ENCODE data around the gene LRRC51. TPM values are rescaled to one million over a fixed set of nuclear protein-coding genes. Genes with fewer than 3 reads are reported as not detected.
A peak's percentile ranks its signal among the peaks of the same experiment; 100 is the strongest.

LRRC51 gene
- total and polyA plus RNA-seq, 2 of the 4 experiments (the other 2 are of a cell fraction), result 5.3 to 5.6 TPM

GRCh38 chr11:72067266-72067665, 13.4 kb upstream of the LRRC51 start:
- ChIA-PET POLR2A (ENCODE audit: unreplicated experiment) (no interaction called here), CTCF (no interaction called here)
- 0 out of 3 replicates have a peak overlapping the region, but pooled peaks have one; percentile 29 for H2BK15ac ChIP-seq (ENCODE audit: low read depth, low read length)
- TF ChIP-seq RAD21 (IDR thresholded peaks at IDR 0.05; ENCODE audit: low read length) (no peak), SMC3 (IDR thresholded peaks at IDR 0.05; ENCODE audit: low read depth, low read length) (no peak)
- H3K14ac ChIP-seq (replicated peaks; ENCODE audit: low read depth, low read length), result peak overlapping the region; percentile 67; the same call in 1 of the 2 replicates
- H3K9me1 ChIP-seq (ENCODE audit: insufficient read depth, low read length), result peaks cover 21% of the 10 kb centered on the region
- no peaks in the 10 kb centered on the region for H3K9me3 ChIP-seq (ENCODE audit: control insufficient read depth, insufficient read depth, low read length)
- peak overlapping the region; percentile 75 for H4K5ac ChIP-seq (ENCODE audit: low read depth, low read length)
- no TSS peak for BruUV-seq (replicated peaks)
- H2BK20ac ChIP-seq (ENCODE audit: low read depth, low read length), result 0 out of 2 replicates have a peak overlapping the region, but pooled peaks have one; percentile 17
- peak overlapping the region; percentile 68; the same call in 1 of the 2 replicates for H3K18ac ChIP-seq (ENCODE audit: low read depth, low read length)
- ATAC-seq (ENCODE audit: low read depth) (no peak), DNase-seq (no peak)
- H4K8ac ChIP-seq (ENCODE audit: low read depth in 2 of 2, low read length in 2 of 2), result peak overlapping the region in 1 of 2 experiments; percentile 59; a peak in 2 of 4 replicates
- intact Hi-C loops (cut with micrococcal nuclease) (no loop called here), in situ Hi-C loops (cut with MboI; ENCODE audit: low sequenced_read_pairs) (no loop called here), dilution Hi-C loops (cut with HindIII; ENCODE audit: low sequenced_read_pairs, unreplicated experiment) (no loop called here)
- no peak overlapping the region for H2AFZ ChIP-seq (replicated peaks; ENCODE audit: low read length, poor library complexity)
- no peaks in the 10 kb centered on the region for H3K27me3 ChIP-seq (ENCODE audit: control insufficient read depth, insufficient read depth, low read length)
- H3K36me3 ChIP-seq (ENCODE audit: control insufficient read depth, insufficient read depth, low read length), result no peaks in the 10 kb centered on the region; the same call in 1 of the 2 replicates
- H2AK5ac ChIP-seq (ENCODE audit: low read depth, low read length), result no peak overlapping the region
- H2BK120ac ChIP-seq (ENCODE audit: low read depth, low read length), result no peak overlapping the region
- peak overlapping the region; percentile 33; the same call in 1 of the 2 replicates for H4K91ac ChIP-seq (ENCODE audit: insufficient read depth, low read depth, low read length)
- peak overlapping the region; percentile 31; the same call in 1 of the 2 replicates for H3K27ac ChIP-seq (ENCODE audit: insufficient read depth, low read length)
- H3K4ac ChIP-seq (ENCODE audit: low read depth, low read length), result peak overlapping the region; percentile 47; the same call in 1 of the 2 replicates
- H3K4me2 ChIP-seq (ENCODE audit: low read depth, low read length), result peak overlapping the region; percentile 83
- peak overlapping the region; percentile 18 for H2BK5ac ChIP-seq (ENCODE audit: low read depth, low read length, poor library complexity, severe bottlenecking)
- peak overlapping the region; percentile 31; the same call in 1 of the 2 replicates for H3K23ac ChIP-seq (ENCODE audit: low read depth, low read length)
- peaks cover 4% of the 10 kb centered on the region; the same call in 1 of the 2 replicates for H4K20me1 ChIP-seq (ENCODE audit: insufficient read depth, low read length)
- no peak overlapping the region for H2AK9ac ChIP-seq (replicated peaks; ENCODE audit: low read depth, low read length, poor library complexity)
- H3K9ac ChIP-seq (ENCODE audit: low read depth, low read length), result no peak overlapping the region; the same call in 1 of the 2 replicates
- no peak overlapping the region for H3K56ac ChIP-seq (ENCODE audit: extremely low read depth, insufficient read depth, low read length)
- peaks cover 28% of the 10 kb centered on the region for H3K4me1 ChIP-seq (ENCODE audit: control insufficient read depth, insufficient read depth, low read length)
- no peak overlapping the region for H3K4me3 ChIP-seq (ENCODE audit: insufficient read depth, low read depth, low read length)
- peaks cover 28 to 67% of the 10 kb centered on the region in 2 experiments for H3K79me1 ChIP-seq (ENCODE audit: low read depth in 1 of 2, low read length in 2 of 2)
